ENCODE data around the gene TSG101.

Gene TSG101, protein sequence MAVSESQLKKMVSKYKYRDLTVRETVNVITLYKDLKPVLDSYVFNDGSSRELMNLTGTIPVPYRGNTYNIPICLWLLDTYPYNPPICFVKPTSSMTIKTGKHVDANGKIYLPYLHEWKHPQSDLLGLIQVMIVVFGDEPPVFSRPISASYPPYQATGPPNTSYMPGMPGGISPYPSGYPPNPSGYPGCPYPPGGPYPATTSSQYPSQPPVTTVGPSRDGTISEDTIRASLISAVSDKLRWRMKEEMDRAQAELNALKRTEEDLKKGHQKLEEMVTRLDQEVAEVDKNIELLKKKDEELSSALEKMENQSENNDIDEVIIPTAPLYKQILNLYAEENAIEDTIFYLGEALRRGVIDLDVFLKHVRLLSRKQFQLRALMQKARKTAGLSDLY

GRCh38 chr11:18526521-18527296, at the start of gene TSG101:
Gene TSG101 (minus strand): TSS chr11:18526942. CDS start chr11:18526816, 126 bp downstream.
- DNase-seq = peak; percentile 90

DNA sequence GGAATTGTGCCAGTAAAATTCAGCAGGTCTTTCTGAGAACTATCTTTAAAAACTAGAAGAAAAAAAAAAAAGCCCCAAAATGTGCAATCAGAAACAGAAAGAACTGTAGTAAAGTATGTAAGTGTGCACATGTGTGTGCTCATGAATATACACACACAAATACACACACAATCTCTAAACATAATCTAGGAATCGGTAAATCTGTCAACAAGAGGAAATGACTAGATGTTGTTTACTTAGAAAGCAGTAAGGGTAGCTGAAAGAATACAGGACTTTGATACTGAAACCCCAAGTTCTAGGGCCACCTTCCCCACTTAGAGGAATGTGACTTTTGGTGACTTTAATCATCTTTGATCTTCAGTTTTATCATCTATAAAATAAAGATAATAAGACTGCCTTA, 48.6 kb upstream of the TSG101 start:
- no peak for DNase-seq

DNA sequence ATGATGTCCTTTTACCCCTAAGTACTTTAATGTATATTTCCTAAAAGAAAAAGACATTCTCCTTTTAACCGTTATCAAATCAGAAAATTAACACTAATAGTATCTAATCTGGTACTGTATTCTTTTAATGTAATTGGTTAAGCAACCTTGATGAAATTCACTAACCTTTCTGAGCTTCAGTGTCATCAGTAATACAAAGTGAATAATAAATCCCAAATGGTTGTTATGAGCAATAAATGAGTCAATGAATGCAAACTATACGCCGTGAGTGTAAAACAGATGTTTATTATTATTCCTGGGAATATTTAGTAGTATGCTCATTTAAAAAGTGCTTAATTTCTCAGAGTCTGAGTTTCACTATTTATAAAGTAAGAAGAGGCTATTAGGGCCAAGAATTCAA, 40.3 kb upstream of the TSG101 start:
- DNase-seq = no peak

DNA sequence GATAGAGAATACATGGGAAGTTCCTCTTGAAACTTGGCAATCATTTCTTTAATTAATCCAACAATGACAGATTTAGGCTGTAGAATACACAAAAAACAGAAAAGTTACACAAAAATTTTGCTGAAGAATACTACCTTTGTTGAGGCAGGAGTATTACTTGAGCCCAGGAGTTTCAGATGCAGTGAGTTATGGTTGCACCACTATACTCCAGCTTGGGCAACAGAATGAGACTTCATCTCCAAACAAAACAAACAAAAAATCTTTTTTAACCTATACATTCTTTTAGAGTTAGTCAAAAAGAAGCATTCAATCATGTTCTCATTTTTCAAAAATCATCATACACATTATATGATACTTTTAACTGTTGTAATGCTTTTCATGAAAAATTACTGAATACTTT, 39.7 kb upstream of the TSG101 start:
- DNase-seq = no peak

GRCh38 chr11:18564149-18564548, 37.4 kb upstream of the TSG101 start:
- no peak for DNase-seq

DNA sequence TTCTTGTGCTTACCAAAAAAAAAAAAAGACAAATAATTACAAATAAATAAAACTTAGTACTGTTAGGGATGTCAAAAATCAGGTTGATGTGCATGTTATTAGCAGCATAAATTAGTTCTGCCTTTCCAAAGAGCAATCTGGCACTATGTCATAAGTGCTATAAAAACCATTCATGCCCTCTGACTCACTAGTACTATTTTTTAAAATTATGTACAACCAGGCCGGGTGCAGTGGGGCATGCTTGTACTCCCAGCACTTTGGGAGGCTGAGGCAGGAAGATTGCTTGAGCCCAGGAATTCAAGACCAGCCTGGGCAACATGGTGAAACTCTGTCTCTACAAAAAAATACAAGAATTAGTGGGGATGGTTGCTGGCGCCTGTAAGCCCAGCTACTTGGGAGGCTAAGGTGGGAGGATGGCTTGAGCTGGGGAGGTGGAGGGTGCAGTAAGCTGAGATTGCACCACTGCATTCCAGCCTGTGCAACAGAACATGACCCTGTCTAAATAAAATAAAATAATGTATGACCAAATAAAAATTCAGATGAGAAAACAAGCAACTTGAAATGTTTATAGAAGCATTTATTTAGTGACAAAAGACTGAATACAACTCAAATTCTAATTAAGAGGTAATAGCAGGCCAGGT, 36.5 kb upstream of the TSG101 start:
- DNase-seq = no peak

GRCh38 chr11:18548001-18548400, 21.3 kb upstream of the TSG101 start:
- DNase-seq = no peak

- DNase-seq = no peak
Measured at GRCh38 chr11:18540207-18541009, 13.7 kb upstream of the TSG101 start.

- DNase-seq = no peak
Measured at GRCh38 chr11:18536209-18536608, 9.5 kb upstream of the TSG101 start.

- no peak for DNase-seq
Measured at GRCh38 chr11:18534245-18534644, 7.5 kb upstream of the TSG101 start.

- no peak for DNase-seq
Measured at GRCh38 chr11:18533365-18533764, 6.6 kb upstream of the TSG101 start.

DNA sequence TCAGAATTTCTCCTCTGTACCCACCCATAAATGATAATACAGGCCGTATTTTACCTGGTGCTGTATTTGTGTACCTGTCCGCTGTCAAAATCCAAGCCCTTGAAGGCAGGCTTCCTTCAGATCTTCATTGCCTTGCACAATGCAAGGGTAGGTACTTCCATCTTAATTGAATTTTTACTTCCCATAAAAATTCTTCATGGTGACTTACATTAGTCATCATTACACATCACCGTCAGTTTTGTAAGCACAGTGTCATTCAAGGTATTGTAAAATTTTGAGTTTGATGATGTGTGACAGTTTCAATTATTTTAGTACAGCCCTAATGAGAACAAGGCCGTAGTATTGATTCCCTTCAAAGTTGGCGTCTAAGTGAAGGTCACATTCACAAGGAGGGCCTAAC, 770 bp upstream of the TSG101 start:
- DNase-seq = no peak

GRCh38 chr11:18526130-18526520, 617 bp downstream of the TSG101 start:
- DNase-seq = no peak

- DNase-seq = no peak
Measured at GRCh38 chr11:18524248-18524647, 2.5 kb downstream of the TSG101 start.

DNA sequence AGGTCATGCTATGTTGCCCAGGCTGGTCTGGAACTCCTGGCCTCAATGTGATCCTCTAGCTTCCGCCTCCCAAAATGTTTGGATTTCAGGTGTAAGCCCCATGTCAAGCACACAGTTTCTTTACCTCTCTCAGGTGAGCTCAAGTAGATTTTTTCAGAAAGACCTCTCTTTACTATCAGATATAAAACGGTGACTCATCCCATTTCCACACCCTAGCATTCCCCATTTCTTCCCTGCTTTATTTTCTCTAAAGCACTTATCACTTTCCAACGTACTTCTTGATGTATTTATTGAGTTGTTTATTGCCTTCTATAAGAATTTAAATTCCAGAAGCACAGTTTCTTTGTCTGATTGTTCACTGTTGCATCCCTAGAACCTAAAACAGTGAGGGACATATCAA, 3.7 kb downstream of the TSG101 start:
- no peak for DNase-seq

DNA sequence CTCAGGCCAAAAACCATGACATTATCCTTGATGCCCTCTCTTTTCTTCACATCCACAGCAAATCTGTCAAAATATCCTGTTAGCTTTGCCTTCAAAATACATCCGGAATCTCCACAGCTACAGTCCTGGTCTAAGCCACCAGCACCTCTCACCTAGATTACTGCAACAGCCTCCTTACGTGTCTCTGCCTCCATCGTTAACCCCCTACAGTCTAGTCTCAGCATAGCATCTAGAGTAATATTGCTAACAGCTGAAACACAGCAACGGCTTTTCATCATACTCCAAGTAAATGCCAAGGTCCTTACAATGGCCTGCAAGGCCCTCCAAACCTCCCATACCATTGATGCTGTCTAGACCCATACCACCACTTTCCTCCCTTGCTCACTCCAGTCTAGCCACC, 4.4 kb downstream of the TSG101 start:
- no peak for DNase-seq

GRCh38 chr11:18521122-18521521, 5.6 kb downstream of the TSG101 start:
- no peak for DNase-seq

GRCh38 chr11:18502352-18502751, 24.4 kb downstream of the TSG101 start:
- no peak for DNase-seq

GRCh38 chr11:18501629-18502028, 25.1 kb downstream of the TSG101 start:
- no peak for DNase-seq

DNA sequence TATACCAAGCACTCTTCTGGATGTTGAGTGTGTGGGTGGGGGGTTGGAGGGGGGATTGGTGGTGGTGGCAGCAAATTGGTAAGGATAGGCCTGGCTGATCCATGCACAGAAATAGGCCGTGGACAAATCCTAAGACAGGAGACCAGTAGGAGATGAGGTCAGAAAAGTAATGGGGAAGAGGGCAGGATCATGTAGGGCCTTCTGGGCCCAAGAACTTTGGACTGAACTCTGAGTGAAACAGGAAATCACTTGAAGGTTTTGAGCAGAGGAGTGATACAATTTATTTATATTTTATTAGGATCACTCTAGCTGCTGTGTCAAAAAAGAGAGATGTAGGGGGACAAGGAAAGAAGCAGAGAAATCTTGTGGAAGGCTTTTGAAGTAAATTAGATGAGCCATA, 28.7 kb downstream of the TSG101 start:
- no peak for DNase-seq

DNA sequence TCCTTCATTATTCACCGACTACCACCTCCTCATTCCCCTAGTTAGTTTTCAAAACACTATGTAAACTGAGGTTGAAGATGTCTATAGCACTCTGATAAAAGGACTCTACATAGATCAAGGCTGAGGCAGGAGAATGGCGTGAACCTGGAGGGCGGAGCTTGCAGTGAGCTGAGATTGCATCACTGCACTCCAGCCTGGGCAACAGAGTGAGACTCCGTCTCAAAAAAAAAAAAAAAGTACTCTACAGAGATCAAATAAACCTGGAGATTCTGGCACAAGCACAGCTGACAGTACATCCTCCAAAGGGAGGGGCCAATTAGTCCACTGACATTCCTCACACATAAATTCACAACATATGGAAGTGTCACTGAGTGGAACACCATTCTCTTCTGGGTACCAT, 31.0 kb downstream of the TSG101 start:
- DNase-seq = no peak

GRCh38 chr11:18495271-18495670, 31.5 kb downstream of the TSG101 start:
- DNase-seq = no peak

- no peak for DNase-seq
Measured at GRCh38 chr11:18493310-18493709, 33.4 kb downstream of the TSG101 start.

All from activated T-cell treated with anti-CD3 and anti-CD28 coated beads for 4 hours (primary cell).